ENCODE data around the gene NPAS3.

DNA sequence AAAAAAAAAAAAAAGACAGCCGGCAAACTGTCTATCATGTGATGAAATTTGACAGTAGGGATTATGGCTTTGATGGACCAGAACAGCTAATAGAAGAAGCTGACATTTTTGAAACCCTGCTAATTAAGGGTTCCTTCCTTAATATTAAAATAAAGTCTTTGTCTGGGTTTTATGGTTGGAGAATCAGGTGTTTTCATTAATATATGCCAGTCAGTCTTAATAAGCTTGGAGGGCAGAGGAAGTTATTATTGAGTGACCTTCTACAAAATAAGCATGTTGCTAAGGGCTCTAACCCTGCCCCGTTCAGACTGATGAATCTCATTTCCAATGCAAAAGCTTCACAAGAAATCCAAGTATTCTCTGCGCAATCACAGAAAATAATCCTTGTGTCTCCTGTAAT is 722.4 kb downstream of the NPAS3 start:
- TF ChIP-seq, protein P1, sequence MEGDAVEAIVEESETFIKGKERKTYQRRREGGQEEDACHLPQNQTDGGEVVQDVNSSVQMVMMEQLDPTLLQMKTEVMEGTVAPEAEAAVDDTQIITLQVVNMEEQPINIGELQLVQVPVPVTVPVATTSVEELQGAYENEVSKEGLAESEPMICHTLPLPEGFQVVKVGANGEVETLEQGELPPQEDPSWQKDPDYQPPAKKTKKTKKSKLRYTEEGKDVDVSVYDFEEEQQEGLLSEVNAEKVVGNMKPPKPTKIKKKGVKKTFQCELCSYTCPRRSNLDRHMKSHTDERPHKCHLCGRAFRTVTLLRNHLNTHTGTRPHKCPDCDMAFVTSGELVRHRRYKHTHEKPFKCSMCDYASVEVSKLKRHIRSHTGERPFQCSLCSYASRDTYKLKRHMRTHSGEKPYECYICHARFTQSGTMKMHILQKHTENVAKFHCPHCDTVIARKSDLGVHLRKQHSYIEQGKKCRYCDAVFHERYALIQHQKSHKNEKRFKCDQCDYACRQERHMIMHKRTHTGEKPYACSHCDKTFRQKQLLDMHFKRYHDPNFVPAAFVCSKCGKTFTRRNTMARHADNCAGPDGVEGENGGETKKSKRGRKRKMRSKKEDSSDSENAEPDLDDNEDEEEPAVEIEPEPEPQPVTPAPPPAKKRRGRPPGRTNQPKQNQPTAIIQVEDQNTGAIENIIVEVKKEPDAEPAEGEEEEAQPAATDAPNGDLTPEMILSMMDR (IDR thresholded peaks at IDR 0.05; ENCODE audit: low read depth, low read length, missing input control), result no peak
- TF ChIP-seq EGR1 (IDR thresholded peaks at IDR 0.05; ENCODE audit: low read depth in 2 of 2), result no peak
- TF ChIP-seq, protein P2, sequence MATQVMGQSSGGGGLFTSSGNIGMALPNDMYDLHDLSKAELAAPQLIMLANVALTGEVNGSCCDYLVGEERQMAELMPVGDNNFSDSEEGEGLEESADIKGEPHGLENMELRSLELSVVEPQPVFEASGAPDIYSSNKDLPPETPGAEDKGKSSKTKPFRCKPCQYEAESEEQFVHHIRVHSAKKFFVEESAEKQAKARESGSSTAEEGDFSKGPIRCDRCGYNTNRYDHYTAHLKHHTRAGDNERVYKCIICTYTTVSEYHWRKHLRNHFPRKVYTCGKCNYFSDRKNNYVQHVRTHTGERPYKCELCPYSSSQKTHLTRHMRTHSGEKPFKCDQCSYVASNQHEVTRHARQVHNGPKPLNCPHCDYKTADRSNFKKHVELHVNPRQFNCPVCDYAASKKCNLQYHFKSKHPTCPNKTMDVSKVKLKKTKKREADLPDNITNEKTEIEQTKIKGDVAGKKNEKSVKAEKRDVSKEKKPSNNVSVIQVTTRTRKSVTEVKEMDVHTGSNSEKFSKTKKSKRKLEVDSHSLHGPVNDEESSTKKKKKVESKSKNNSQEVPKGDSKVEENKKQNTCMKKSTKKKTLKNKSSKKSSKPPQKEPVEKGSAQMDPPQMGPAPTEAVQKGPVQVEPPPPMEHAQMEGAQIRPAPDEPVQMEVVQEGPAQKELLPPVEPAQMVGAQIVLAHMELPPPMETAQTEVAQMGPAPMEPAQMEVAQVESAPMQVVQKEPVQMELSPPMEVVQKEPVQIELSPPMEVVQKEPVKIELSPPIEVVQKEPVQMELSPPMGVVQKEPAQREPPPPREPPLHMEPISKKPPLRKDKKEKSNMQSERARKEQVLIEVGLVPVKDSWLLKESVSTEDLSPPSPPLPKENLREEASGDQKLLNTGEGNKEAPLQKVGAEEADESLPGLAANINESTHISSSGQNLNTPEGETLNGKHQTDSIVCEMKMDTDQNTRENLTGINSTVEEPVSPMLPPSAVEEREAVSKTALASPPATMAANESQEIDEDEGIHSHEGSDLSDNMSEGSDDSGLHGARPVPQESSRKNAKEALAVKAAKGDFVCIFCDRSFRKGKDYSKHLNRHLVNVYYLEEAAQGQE (IDR thresholded peaks at IDR 0.05), result no peak
- TF ChIP-seq SP1 (IDR thresholded peaks at IDR 0.05), result no peak
- TF ChIP-seq GABPA (IDR thresholded peaks at IDR 0.05 in 1 of 2, conservative IDR thresholded peaks at IDR 0.05 in 1 of 2), result no peak
- no peak for TF ChIP-seq RAD21 (IDR thresholded peaks at IDR 0.05)
- no peak for TF ChIP-seq HNF4G (IDR thresholded peaks at IDR 0.05)
- TF ChIP-seq, protein P3, sequence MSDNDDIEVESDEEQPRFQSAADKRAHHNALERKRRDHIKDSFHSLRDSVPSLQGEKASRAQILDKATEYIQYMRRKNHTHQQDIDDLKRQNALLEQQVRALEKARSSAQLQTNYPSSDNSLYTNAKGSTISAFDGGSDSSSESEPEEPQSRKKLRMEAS (IDR thresholded peaks at IDR 0.05), result no peak
- no peak for TF ChIP-seq NR2F2 (IDR thresholded peaks at IDR 0.05)
- no peak for TF ChIP-seq TAF1 (conservative IDR thresholded peaks at IDR 0.05)

All from liver (tissue), 3 donors.